T47D (cell line): ENCODE results near the gene SLITRK2.

ENCODE experiments used
- DNase-seq, 2 experiments: peaks; one replicate each; pipeline versions ENCODE4 v3.0.0 to v3.0.0-alpha.2; 2011 to 2012; ENCODE audit warnings: low read depth in 1 of 2, low spot score in 1 of 2
- JUND ChIP-seq: IDR thresholded peaks from 2 replicates; pipeline ENCODE4 v1.6.1; 2012; ENCODE audit warnings: low read depth
- in situ Hi-C: cut with HindIII; loops from 2 replicates; pipeline ENCODE4 v1.10.0; 2016; ENCODE audit warnings: low sequenced_read_pairs, low pct_unique_long_range_greater_than_20kb

Gene SLITRK2

GRCh38 chrX:145825896-145826295 is 8.3 kb downstream of the SLITRK2 start:
- TF ChIP-seq JUND, result no peak
- DNase-seq, result peak in 1 of 2 experiments; percentile 30
- in situ Hi-C loops, result no loop called here

DNA sequence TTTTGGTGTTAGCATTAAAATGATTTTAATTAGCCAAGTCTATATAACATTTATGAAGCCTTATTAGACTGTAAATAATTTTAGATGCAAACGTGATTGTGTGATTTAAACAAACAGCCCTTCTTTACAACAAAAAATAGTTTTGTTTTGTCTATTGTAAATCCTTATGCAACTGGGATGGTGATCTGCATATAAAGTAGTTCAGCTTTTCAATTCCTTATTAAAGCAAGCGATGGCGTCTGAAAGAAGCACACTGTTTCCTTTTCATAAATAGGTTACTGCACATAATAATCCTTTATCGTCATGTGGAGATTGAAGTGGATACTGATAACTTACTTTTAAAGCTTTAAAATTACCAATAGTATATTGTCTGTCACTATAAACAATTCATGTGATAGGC is 8.8 kb downstream of the SLITRK2 start:
- no peak for TF ChIP-seq JUND
- no peak for DNase-seq
- in situ Hi-C loops, result no loop called here

- TF ChIP-seq JUND, result no peak
- in situ Hi-C loops, result no loop called here
- DNase-seq, result no peak
Observed at GRCh38 chrX:145832796-145833195, 15.2 kb downstream of the SLITRK2 start.

DNA sequence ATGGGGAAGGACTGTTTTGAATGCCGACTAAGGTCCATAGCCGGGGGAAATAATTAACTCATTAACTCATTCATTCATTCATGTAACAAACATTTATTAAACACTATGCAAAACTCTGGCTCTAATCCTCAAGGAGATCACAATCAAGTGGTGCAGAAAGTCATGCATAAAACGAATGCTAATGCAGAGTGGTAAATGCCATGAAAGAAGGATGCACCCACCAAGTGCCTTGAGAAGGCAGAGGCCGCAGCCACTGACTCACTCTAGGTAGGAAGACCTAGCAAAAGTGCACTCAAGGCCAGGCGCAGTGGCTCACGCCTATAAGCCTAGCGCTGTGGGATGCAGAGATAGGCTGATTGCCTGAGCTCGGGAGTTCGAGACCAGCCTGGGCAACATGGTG is 22.9 kb downstream of the SLITRK2 start:
- no peak for DNase-seq
- no peak for TF ChIP-seq JUND
- in situ Hi-C loops, result no loop called here

- no peak for TF ChIP-seq JUND
- DNase-seq, result no peak
- in situ Hi-C loops, result no loop called here
Observed at GRCh38 chrX:145843146-145843904, 25.7 kb downstream of the SLITRK2 start.

DNA sequence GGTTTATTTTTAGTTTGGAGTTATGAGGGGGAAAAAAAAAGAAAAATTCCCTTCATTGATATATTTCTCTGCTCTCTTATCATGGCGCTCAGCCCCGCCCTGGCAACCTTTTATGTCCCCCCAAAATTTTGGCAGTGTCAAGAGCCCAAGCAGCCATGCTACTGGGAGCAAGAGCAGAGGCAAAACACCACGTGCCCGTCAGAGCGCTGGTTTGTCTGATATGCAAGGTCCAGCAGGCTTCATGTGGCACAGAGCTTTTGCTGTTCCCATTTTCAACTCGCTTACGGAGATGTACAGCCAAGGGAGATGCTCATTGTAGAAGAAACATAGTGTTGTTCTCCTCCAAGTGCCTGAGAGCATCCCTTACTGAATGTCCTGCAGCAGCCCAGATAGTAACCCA is 27.3 kb downstream of the SLITRK2 start:
- TF ChIP-seq JUND, result no peak
- in situ Hi-C loops, result no loop called here
- no peak for DNase-seq

DNA sequence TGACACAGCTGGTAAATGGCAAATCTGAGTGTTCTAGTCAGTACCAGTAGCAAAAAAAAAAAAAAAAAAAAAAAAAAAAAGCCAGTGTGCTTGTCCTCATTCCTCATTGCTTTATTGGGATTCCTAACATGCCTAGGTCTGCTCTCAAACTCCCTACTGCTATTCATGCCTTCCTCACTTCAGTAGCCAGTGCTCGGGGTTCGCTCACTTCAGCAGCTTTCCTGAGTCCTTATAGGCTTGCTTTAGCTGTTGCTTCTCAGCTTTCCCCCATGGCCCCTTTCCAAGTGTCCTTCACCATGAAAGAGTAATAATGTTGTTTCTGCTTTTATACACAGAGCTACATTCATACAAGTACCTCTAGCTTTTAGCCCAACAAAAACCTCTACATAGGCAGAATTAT is 30.8 kb downstream of the SLITRK2 start:
- DNase-seq, result no peak
- TF ChIP-seq JUND, result no peak
- in situ Hi-C loops, result no loop called here

DNA sequence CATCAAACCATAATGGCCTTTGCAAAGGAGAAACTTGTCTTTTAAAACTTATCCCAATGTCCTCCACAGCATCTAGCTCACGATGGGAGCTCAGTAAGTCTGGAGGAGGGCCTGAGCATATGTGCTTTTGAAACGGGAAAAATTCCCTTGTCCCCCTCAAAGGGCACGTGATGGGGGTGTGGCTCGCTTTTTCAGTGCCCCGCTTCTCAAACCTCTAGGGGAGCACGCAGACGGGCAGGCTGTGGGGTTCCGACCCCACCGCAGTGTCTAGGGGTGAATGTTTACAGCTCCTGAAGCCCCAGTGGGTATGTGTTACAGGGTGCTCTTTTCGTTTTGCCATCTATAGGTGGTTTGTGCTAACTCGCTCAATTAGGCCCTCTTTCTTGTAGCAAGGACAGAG is 31.2 kb downstream of the SLITRK2 start:
- no peak for TF ChIP-seq JUND
- in situ Hi-C loops, result no loop called here
- DNase-seq, result no peak

- TF ChIP-seq JUND, result no peak
- in situ Hi-C loops, result no loop called here
Observed at GRCh38 chrX:145853181-145853580, 35.6 kb downstream of the SLITRK2 start.

DNA sequence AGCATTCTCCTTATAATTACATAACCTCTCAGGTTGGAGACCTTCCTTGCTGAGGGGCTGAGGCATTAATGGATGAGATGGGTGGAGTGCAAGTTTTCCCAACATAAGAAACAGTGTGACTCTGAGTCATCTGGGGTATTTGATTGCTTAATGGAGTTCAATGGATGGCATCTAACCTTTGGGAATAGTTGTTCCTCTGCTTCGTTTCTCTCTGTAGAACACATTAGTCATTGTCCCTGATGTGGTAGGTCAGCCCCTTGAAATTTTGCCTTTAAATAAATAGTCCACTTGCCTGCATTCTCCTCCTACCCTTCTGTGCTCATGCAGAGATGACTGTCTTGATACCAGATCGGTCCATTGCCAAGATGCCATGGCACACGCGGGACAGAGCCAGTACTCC is 38.6 kb downstream of the SLITRK2 start:
- in situ Hi-C loops, result no loop called here
- TF ChIP-seq JUND, result no peak
- no peak for DNase-seq

More at GRCh38 chrX:145853181-145853580, 35.6 kb downstream of the SLITRK2 start:
- no peak for DNase-seq

- no peak for TF ChIP-seq JUND
- no peak for DNase-seq
- in situ Hi-C loops, result no loop called here
Observed at GRCh38 chrX:145861818-145862217, 44.2 kb downstream of the SLITRK2 start.

GRCh38 chrX:145865082-145865481 is 47.5 kb downstream of the SLITRK2 start:
- DNase-seq, result no peak
- in situ Hi-C loops, result no loop called here
- TF ChIP-seq JUND, result no peak
